Stimulated activated effector memory CD8-positive, alpha-beta T cell treated with anti-CD3 and anti-CD28 coated beads, Interleukin-12 subunit alpha, Interleukin-12 subunit beta, amount 100 ng/mL, for 72 hours (primary cell): ENCODE measurements around the gene ZC3H12D.

Experiments
- ATAC-seq: fragments of 150-1000 bp; cut with Tn5 transposase; 2 replicates; pipeline ENCODE4 v1.10.0; 2021
- DNase-seq, 2 donors: peaks; one replicate each; pipeline ENCODE4 v3.0.0; 2021 to 2022; ENCODE audit warnings: low spot score in 2 of 2
- H3K27ac Mint-ChIP-seq: one replicate; pipeline ENCODE4 v1.8.0; 2022; ENCODE audit warnings: mild to moderate bottlenecking, mixed read lengths
- H3K36me3 Mint-ChIP-seq: one replicate; pipeline ENCODE4 v1.8.0; 2022; ENCODE audit warnings: mild to moderate bottlenecking, mixed read lengths
- H3K4me1 Mint-ChIP-seq: one replicate; pipeline ENCODE4 v1.8.0; 2022; ENCODE audit warnings: mixed read lengths
- H3K4me3 Mint-ChIP-seq: one replicate; pipeline ENCODE4 v1.8.0; 2022; ENCODE audit warnings: mild to moderate bottlenecking, mixed read lengths
- H3K9me3 Mint-ChIP-seq: one replicate; pipeline ENCODE4 v1.8.0; 2022; ENCODE audit warnings: mixed read lengths

Gene ZC3H12D

GRCh38 chr6:149429427-149430360, 55.1 kb downstream of the ZC3H12D start:
- H3K4me1 Mint-ChIP-seq = peaks cover 5% of the 10 kb centered on the region
- H3K27ac Mint-ChIP-seq = peak overlapping the region; percentile 44

GRCh38 chr6:149428606-149429005, 56.2 kb downstream of the ZC3H12D start:
- no peak overlapping the region for H3K4me3 Mint-ChIP-seq
- H3K4me1 Mint-ChIP-seq = peaks cover 5% of the 10 kb centered on the region
- ATAC-seq (no peak), DNase-seq (peak in 1 of 2 donors; percentile 43)
- peak overlapping the region; percentile 44 for H3K27ac Mint-ChIP-seq
- no peaks in the 10 kb centered on the region for H3K9me3 Mint-ChIP-seq
- H3K36me3 Mint-ChIP-seq = no peaks in the 10 kb centered on the region

More at GRCh38 chr6:149429427-149430360, 55.1 kb downstream of the ZC3H12D start:
- Mint-ChIP-seq H3K4me3 (no peak overlapping the region), H3K9me3 (no peaks in the 10 kb centered on the region), H3K36me3 (no peaks in the 10 kb centered on the region)
- DNase-seq (peak in 1 of 2 donors; percentile 38), ATAC-seq (no peak)

GRCh38 chr6:149425754-149426153, 59.1 kb downstream of the ZC3H12D start:
- peaks cover under 1% of the 10 kb centered on the region for H3K4me1 Mint-ChIP-seq
- no peak overlapping the region for H3K4me3 Mint-ChIP-seq
- no peak overlapping the region for H3K27ac Mint-ChIP-seq
- DNase-seq = peak in 1 of 2 donors; percentile 45
- no peak for ATAC-seq
- H3K9me3 Mint-ChIP-seq = no peaks in the 10 kb centered on the region
- H3K36me3 Mint-ChIP-seq = no peaks in the 10 kb centered on the region

GRCh38 chr6:149425224-149425623, 59.6 kb downstream of the ZC3H12D start:
- DNase-seq (peak in 1 of 2 donors; percentile 46), ATAC-seq (no peak)
- H3K27ac Mint-ChIP-seq = no peak overlapping the region
- no peaks in the 10 kb centered on the region for H3K9me3 Mint-ChIP-seq
- H3K36me3 Mint-ChIP-seq = no peaks in the 10 kb centered on the region
- H3K4me3 Mint-ChIP-seq = no peak overlapping the region
- peaks cover 6% of the 10 kb centered on the region for H3K4me1 Mint-ChIP-seq

- DNase-seq (peak in 1 of 2 donors; percentile 46), ATAC-seq (no peak)
- Mint-ChIP-seq H3K27ac (peak overlapping the region; percentile 18), H3K9me3 (no peaks in the 10 kb centered on the region), H3K4me1 (peaks cover 15% of the 10 kb centered on the region), H3K36me3 (peaks cover 5% of the 10 kb centered on the region), H3K4me3 (no peak overlapping the region)
Observed at GRCh38 chr6:149423964-149424440, 60.8 kb downstream of the ZC3H12D start.

GRCh38 chr6:149422581-149422980, 62.2 kb downstream of the ZC3H12D start:
- H3K9me3 Mint-ChIP-seq = no peaks in the 10 kb centered on the region
- ATAC-seq (no peak), DNase-seq (peak in 1 of 2 donors; percentile 30)
- peaks cover 5% of the 10 kb centered on the region for H3K36me3 Mint-ChIP-seq
- H3K4me1 Mint-ChIP-seq = peaks cover 15% of the 10 kb centered on the region
- no peak overlapping the region for H3K27ac Mint-ChIP-seq
- no peak overlapping the region for H3K4me3 Mint-ChIP-seq

GRCh38 chr6:149421132-149421531, 63.7 kb downstream of the ZC3H12D start:
- no peaks in the 10 kb centered on the region for H3K9me3 Mint-ChIP-seq
- DNase-seq (peak in 1 of 2 donors; percentile 51), ATAC-seq (peak; percentile 86)
- H3K27ac Mint-ChIP-seq = no peak overlapping the region
- H3K4me1 Mint-ChIP-seq = peaks cover 15% of the 10 kb centered on the region
- H3K4me3 Mint-ChIP-seq = no peak overlapping the region
- peaks cover 5% of the 10 kb centered on the region for H3K36me3 Mint-ChIP-seq

GRCh38 chr6:149419696-149420404, 65.0 kb downstream of the ZC3H12D start:
- ATAC-seq (peak; percentile 60), DNase-seq (peak in 1 of 2 donors; percentile 53)
- peak overlapping the region; percentile 1 for H3K4me3 Mint-ChIP-seq
- peaks cover 15% of the 10 kb centered on the region for H3K4me1 Mint-ChIP-seq
- no peaks in the 10 kb centered on the region for H3K9me3 Mint-ChIP-seq
- H3K36me3 Mint-ChIP-seq = peaks cover 15% of the 10 kb centered on the region
- H3K27ac Mint-ChIP-seq = peak overlapping the region; percentile 14

- Mint-ChIP-seq H3K27ac (peak overlapping the region; percentile 9), H3K4me3 (no peak overlapping the region)
Observed at GRCh38 chr6:149414821-149415220, 70.0 kb downstream of the ZC3H12D start.

GRCh38 chr6:149414009-149414408, 70.8 kb downstream of the ZC3H12D start:
- no peaks in the 10 kb centered on the region for H3K9me3 Mint-ChIP-seq
- peak in 1 of 2 donors; percentile 41 for DNase-seq

More at GRCh38 chr6:149414821-149415220, 70.0 kb downstream of the ZC3H12D start:
- ATAC-seq = no peak
- Mint-ChIP-seq H3K4me1 (peaks cover 6% of the 10 kb centered on the region), H3K9me3 (no peaks in the 10 kb centered on the region), H3K36me3 (peaks cover 65% of the 10 kb centered on the region)
- DNase-seq = peak in 1 of 2 donors; percentile 30

GRCh38 chr6:149410557-149410956, 74.3 kb downstream of the ZC3H12D start:
- peaks cover 98% of the 10 kb centered on the region for H3K36me3 Mint-ChIP-seq
- peak overlapping the region; percentile 60 for H3K27ac Mint-ChIP-seq
- peak in 1 of 2 donors; percentile 15 for DNase-seq
- no peak overlapping the region for H3K4me3 Mint-ChIP-seq
- ATAC-seq = no peak
- H3K4me1 Mint-ChIP-seq = peaks cover 6% of the 10 kb centered on the region
- H3K9me3 Mint-ChIP-seq = no peaks in the 10 kb centered on the region

More at GRCh38 chr6:149414009-149414408, 70.8 kb downstream of the ZC3H12D start:
- peaks cover 68% of the 10 kb centered on the region for H3K36me3 Mint-ChIP-seq
- H3K4me3 Mint-ChIP-seq = no peak overlapping the region
- ATAC-seq = no peak
- H3K27ac Mint-ChIP-seq = peak overlapping the region; percentile 9
- no peaks in the 10 kb centered on the region for H3K4me1 Mint-ChIP-seq

GRCh38 chr6:149409617-149410016, 75.2 kb downstream of the ZC3H12D start:
- Mint-ChIP-seq H3K36me3 (peaks cover 100% of the 10 kb centered on the region), H3K27ac (peak overlapping the region; percentile 60), H3K9me3 (no peaks in the 10 kb centered on the region), H3K4me3 (no peak overlapping the region), H3K4me1 (peaks cover 13% of the 10 kb centered on the region)
- no peak for ATAC-seq
- peak in 1 of 2 donors; percentile 26 for DNase-seq

- H3K27ac Mint-ChIP-seq = peak overlapping the region; percentile 89
- peak; percentile 45 for ATAC-seq
- DNase-seq = peak in 1 of 2 donors; percentile 41
- peaks cover 38% of the 10 kb centered on the region for H3K4me1 Mint-ChIP-seq
- no peaks in the 10 kb centered on the region for H3K9me3 Mint-ChIP-seq
- peaks cover 100% of the 10 kb centered on the region for H3K36me3 Mint-ChIP-seq
- no peak overlapping the region for H3K4me3 Mint-ChIP-seq
Observed at GRCh38 chr6:149405823-149406765, 78.7 kb downstream of the ZC3H12D start.

GRCh38 chr6:149403534-149403933, 81.3 kb downstream of the ZC3H12D start:
- DNase-seq = peak in 1 of 2 donors; percentile 44
- H3K4me1 Mint-ChIP-seq = peaks cover 38% of the 10 kb centered on the region
- H3K9me3 Mint-ChIP-seq = no peaks in the 10 kb centered on the region
- H3K27ac Mint-ChIP-seq = peak overlapping the region; percentile 89
- H3K36me3 Mint-ChIP-seq = peaks cover 100% of the 10 kb centered on the region
- no peak for ATAC-seq
- H3K4me3 Mint-ChIP-seq = no peak overlapping the region
